ENCODE measurements around the gene WFDC13. TPM values are rescaled to one million over a fixed set of nuclear protein-coding genes. Genes with fewer than 3 reads are reported as not detected.

The WFDC13 gene
- total and polyA plus RNA-seq, 4 donors: 0.03 to 0.17 (median 0.10) TPM; not detected in 1

DNA sequence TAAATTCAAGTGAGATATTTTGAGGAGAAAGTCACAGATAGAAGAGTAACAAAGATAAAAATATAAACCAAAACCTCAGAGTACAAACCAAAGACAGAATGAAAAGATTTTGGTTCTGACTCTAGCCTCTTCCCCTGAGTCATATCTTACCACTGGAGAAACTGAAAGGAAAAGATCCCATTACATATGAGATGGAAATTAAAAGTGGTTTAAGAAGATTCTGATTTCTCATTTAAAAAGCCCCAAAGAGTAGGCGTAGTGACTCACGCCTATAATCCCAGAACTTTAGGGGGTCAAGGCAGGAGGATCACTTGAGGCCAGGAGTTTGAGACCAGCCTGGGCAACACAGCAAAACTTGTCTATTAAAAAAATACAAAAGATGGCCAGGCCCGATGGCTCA, 50.9 kb downstream of the WFDC13 start:
- Histone ChIP-seq H3K9me3 (ENCODE audit: control insufficient read depth in 4 of 4, insufficient read depth in 3 of 4, low read length in 3 of 4) (no peaks in the 10 kb centered on the region), H3K4me1 (ENCODE audit: control insufficient read depth in 5 of 5, insufficient read depth in 5 of 5, low read length in 5 of 5) (no peaks in the 10 kb centered on the region), H3K27ac (ENCODE audit: low read depth in 1 of 2, low read length in 1 of 2) (no peak overlapping the region), H3K36me3 (ENCODE audit: control insufficient read depth in 4 of 4, insufficient read depth in 4 of 4, low read length in 4 of 4) (no peaks in the 10 kb centered on the region), H3K4me3 (no peak overlapping the region), H3K9ac (ENCODE audit: insufficient read depth in 1 of 2, low read length in 2 of 2) (no peak overlapping the region), H3K27me3 (ENCODE audit: control insufficient read depth in 3 of 3, insufficient read depth in 3 of 3, low read length in 2 of 3) (no peaks in the 10 kb centered on the region)
- no peak for ATAC-seq (ENCODE audit: insufficient read depth, low FRiP score)
- no peak for DNase-seq
- WGBS, 2 donors: 79 to 93% methylated on average over 3 of the region's 3 CpGs
- no peak for TF ChIP-seq CTCF (IDR thresholded peaks at IDR 0.05; ENCODE audit: control extremely low read depth, extremely low read depth)

DNA sequence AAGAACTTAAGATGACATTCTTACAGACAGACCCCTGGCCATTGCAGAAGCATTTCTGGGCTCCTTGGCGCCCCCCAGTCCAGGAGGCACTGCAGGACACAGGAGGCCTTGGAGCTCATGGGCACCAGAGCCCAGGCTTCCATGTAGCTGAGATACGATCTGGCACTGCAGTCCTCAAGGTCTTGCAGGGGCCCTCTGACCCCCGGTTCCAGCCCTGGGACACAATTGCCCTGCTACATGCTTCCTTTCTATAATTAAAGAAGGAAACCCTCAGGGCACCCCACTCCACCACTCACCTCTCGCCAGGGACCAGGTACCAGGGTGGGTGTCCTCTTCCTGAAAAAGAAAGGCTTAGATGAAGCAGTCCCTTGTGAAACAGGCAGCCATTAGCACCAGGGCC, 56.3 kb downstream of the WFDC13 start:
- no peak for TF ChIP-seq CTCF (IDR thresholded peaks at IDR 0.05; ENCODE audit: control extremely low read depth, extremely low read depth)
- ATAC-seq (ENCODE audit: insufficient read depth, low FRiP score) (no peak), DNase-seq (no peak)
- no peaks in the 10 kb centered on the region for H3K27me3 ChIP-seq (ENCODE audit: control insufficient read depth in 3 of 3, insufficient read depth in 3 of 3, low read length in 2 of 3)
- no peaks in the 10 kb centered on the region for H3K9me3 ChIP-seq (ENCODE audit: control insufficient read depth in 4 of 4, insufficient read depth in 3 of 4, low read length in 3 of 4)
- H3K9ac ChIP-seq (ENCODE audit: insufficient read depth in 1 of 2, low read length in 2 of 2): no peak overlapping the region
- no peak overlapping the region for H3K4me3 ChIP-seq
- H3K36me3 ChIP-seq (ENCODE audit: control insufficient read depth in 4 of 4, insufficient read depth in 4 of 4, low read length in 4 of 4): no peaks in the 10 kb centered on the region
- WGBS, 2 donors: 92 to 94% methylated on average over 4 of the region's 4 CpGs
- no peak overlapping the region for H3K27ac ChIP-seq (ENCODE audit: low read depth in 1 of 2, low read length in 1 of 2)
- no peaks in the 10 kb centered on the region for H3K4me1 ChIP-seq (ENCODE audit: control insufficient read depth in 5 of 5, insufficient read depth in 5 of 5, low read length in 5 of 5)

Small RNA genes lying within 50 kb of the gene (small RNA-seq; reads per million reads assigned to genes)
- gene MIR3617 (ENCODE audit: low replicate concordance) (0.06 reads per million), gene SPINT5P (ENCODE audit: low replicate concordance) (not detected)

Other genes starting within 250 kb of the WFDC13 start
- 100 to 1,000 TPM in 1 of 2 donors, 10 to 100 TPM in 1; 62.8 to 499 TPM for gene WFDC2, start 232.3 kb upstream of the WFDC13 start, total RNA-seq
- gene WFDC2, start 232.3 kb upstream of the WFDC13 start, polyA plus RNA-seq: 1,000 to 10,000 TPM in 1 of 2 donors, 100 to 1,000 TPM in 1; 547 to 1,020 TPM
- gene SPINT3, start 186.4 kb upstream of the WFDC13 start, total RNA-seq: not detected
- gene SPINT3, start 186.4 kb upstream of the WFDC13 start, polyA plus RNA-seq: under 1 TPM in 1 of 2 donors, not detected in 1; 0.18 TPM
- gene WFDC6, start 162.6 kb upstream of the WFDC13 start, total RNA-seq: 1 to 10 TPM in 1 of 2 donors, not detected in 1; 2.3 TPM
- gene WFDC6, start 162.6 kb upstream of the WFDC13 start, polyA plus RNA-seq: 1 to 10 TPM in 1 of 2 donors, under 1 TPM in 1; 0.24 to 1.0 TPM
- gene EPPIN, start 154.6 kb upstream of the WFDC13 start, total RNA-seq: 1 to 10 TPM in 1 of 2 donors, under 1 TPM in 1; 0.09 to 1.3 TPM
- under 1 TPM; 0.13 to 0.53 TPM for gene EPPIN, start 154.6 kb upstream of the WFDC13 start, polyA plus RNA-seq
- under 1 TPM in 1 of 2 donors, not detected in 1; 0.26 TPM for gene WFDC8, start 122.8 kb upstream of the WFDC13 start, total RNA-seq
- gene WFDC8, start 122.8 kb upstream of the WFDC13 start, polyA plus RNA-seq: not detected
- gene WFDC10A, start 72.3 kb upstream of the WFDC13 start, total RNA-seq: not detected
- gene WFDC10A, start 72.3 kb upstream of the WFDC13 start, polyA plus RNA-seq: not detected
- gene WFDC9, start 70.8 kb upstream of the WFDC13 start, total RNA-seq: not detected
- gene WFDC9, start 70.8 kb upstream of the WFDC13 start, polyA plus RNA-seq: not detected
- gene WFDC11, start 31.8 kb upstream of the WFDC13 start, total RNA-seq: not detected
- not detected for gene WFDC11, start 31.8 kb upstream of the WFDC13 start, polyA plus RNA-seq
- 1 to 10 TPM in 1 of 2 donors, not detected in 1; 2.0 TPM for gene WFDC10B, start 3.0 kb downstream of the WFDC13 start, total RNA-seq
- gene WFDC10B, start 3.0 kb downstream of the WFDC13 start, polyA plus RNA-seq: 1 to 10 TPM; 1.5 to 2.0 TPM
- gene SPINT4, start 20.3 kb downstream of the WFDC13 start, total RNA-seq: not detected
- not detected for gene SPINT4, start 20.3 kb downstream of the WFDC13 start, polyA plus RNA-seq
- 1 to 10 TPM; 1.8 to 3.6 TPM for gene WFDC3, start 89.8 kb downstream of the WFDC13 start, total RNA-seq
- gene WFDC3, start 89.8 kb downstream of the WFDC13 start, polyA plus RNA-seq: 10 to 100 TPM; 11.4 to 20.9 TPM
- gene DNTTIP1, start 89.9 kb downstream of the WFDC13 start, total RNA-seq: 10 to 100 TPM; 21.1 to 38.5 TPM
- 10 to 100 TPM; 66.4 to 72.1 TPM for gene DNTTIP1, start 89.9 kb downstream of the WFDC13 start, polyA plus RNA-seq
- 1 to 10 TPM; 2.5 to 3.9 TPM for gene UBE2C, start 110.6 kb downstream of the WFDC13 start, total RNA-seq
- 10 to 100 TPM in 1 of 2 donors, 1 to 10 TPM in 1; 7.2 to 17.0 TPM for gene UBE2C, start 110.6 kb downstream of the WFDC13 start, polyA plus RNA-seq
- gene TNNC2, start 125.3 kb downstream of the WFDC13 start, total RNA-seq: under 1 TPM in 1 of 2 donors, not detected in 1; 0.54 TPM
- 1 to 10 TPM; 1.1 to 1.5 TPM for gene TNNC2, start 125.3 kb downstream of the WFDC13 start, polyA plus RNA-seq
- 10 to 100 TPM; 30.9 to 34.4 TPM for gene SNX21, start 131.8 kb downstream of the WFDC13 start, total RNA-seq
- gene SNX21, start 131.8 kb downstream of the WFDC13 start, polyA plus RNA-seq: 10 to 100 TPM; 15.9 to 16.2 TPM
- gene ACOT8, start 155.4 kb downstream of the WFDC13 start, total RNA-seq: 10 to 100 TPM; 24.7 to 29.7 TPM
- gene ACOT8, start 155.4 kb downstream of the WFDC13 start, polyA plus RNA-seq: 10 to 100 TPM; 34.0 to 34.3 TPM
- 1 to 10 TPM; 3.7 to 5.2 TPM for gene ZSWIM3, start 155.6 kb downstream of the WFDC13 start, total RNA-seq
- 1 to 10 TPM; 1.7 to 3.0 TPM for gene ZSWIM3, start 155.6 kb downstream of the WFDC13 start, polyA plus RNA-seq
- 10 to 100 TPM in 1 of 2 donors, 1 to 10 TPM in 1; 5.2 to 11.1 TPM for gene ZSWIM1, start 179.2 kb downstream of the WFDC13 start, total RNA-seq
- 1 to 10 TPM; 3.7 to 5.2 TPM for gene ZSWIM1, start 179.2 kb downstream of the WFDC13 start, polyA plus RNA-seq
- gene SPATA25, start 185.6 kb downstream of the WFDC13 start, total RNA-seq: 1 to 10 TPM; 2.1 to 3.8 TPM
- under 1 TPM; 0.77 to 0.97 TPM for gene SPATA25, start 185.6 kb downstream of the WFDC13 start, polyA plus RNA-seq
- 1 to 10 TPM; 5.8 to 8.3 TPM for gene NEURL2, start 189.2 kb downstream of the WFDC13 start, total RNA-seq
- gene NEURL2, start 189.2 kb downstream of the WFDC13 start, polyA plus RNA-seq: 1 to 10 TPM; 1.5 to 3.9 TPM
- 100 to 1,000 TPM in 1 of 2 donors, 10 to 100 TPM in 1; 72.2 to 170 TPM for gene CTSA, start 189.3 kb downstream of the WFDC13 start, total RNA-seq
- 100 to 1,000 TPM; 109 to 247 TPM for gene CTSA, start 189.3 kb downstream of the WFDC13 start, polyA plus RNA-seq
- 10 to 100 TPM; 63.6 to 97.7 TPM for gene PLTP, start 210.1 kb downstream of the WFDC13 start, total RNA-seq
- gene PLTP, start 210.1 kb downstream of the WFDC13 start, polyA plus RNA-seq: 100 to 1,000 TPM in 1 of 2 donors, 10 to 100 TPM in 1; 26.9 to 125 TPM
- gene PCIF1, start 232.6 kb downstream of the WFDC13 start, total RNA-seq: 10 to 100 TPM; 27.7 to 48.1 TPM
- 10 to 100 TPM; 28.4 to 35.6 TPM for gene PCIF1, start 232.6 kb downstream of the WFDC13 start, polyA plus RNA-seq

Data from lung (tissue), 13 donors.